Measurements from ENCODE around the gene VSTM4. TPM values are rescaled to one million over a fixed set of nuclear protein-coding genes. Genes with fewer than 3 reads are reported as not detected.

Gene VSTM4
- total and polyA plus RNA-seq, 2 of the 4 experiments (the other 2 are of a cell fraction), result 2.4 to 2.9 TPM

DNA sequence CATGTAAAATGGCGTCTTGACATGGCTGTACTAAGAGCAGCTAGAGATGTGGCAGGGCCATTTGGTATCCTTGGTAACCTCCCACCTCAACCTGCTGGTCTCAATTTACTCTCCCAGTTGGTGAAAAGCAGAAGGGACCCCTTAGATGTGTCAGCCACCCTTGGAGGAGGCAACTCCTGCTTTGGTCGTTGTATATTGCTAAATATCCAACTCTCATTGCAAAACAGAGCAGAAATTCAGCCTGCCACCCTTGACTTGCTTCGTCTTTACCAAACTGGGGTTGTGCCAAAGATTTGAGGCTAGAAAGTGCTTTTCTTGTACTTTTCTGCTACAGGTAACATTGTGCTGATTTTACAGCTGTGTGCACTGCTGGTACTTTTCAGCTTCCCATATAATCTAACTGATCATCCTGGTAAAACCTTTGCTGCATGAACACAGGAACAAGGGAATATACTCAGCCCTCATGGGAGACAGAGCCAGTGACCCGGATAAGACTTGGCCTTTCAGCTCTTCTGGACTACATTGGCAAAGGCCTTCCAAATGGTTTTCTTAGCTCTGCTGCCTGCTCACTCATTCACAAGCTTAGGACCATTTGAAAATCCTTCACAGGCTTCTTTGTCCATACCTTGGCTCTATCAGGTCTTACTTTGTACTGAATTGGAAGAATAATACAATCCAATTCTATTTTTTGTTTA is 2.2 kb upstream of the VSTM4 start (continued):
- TF ChIP-seq, protein P1, sequence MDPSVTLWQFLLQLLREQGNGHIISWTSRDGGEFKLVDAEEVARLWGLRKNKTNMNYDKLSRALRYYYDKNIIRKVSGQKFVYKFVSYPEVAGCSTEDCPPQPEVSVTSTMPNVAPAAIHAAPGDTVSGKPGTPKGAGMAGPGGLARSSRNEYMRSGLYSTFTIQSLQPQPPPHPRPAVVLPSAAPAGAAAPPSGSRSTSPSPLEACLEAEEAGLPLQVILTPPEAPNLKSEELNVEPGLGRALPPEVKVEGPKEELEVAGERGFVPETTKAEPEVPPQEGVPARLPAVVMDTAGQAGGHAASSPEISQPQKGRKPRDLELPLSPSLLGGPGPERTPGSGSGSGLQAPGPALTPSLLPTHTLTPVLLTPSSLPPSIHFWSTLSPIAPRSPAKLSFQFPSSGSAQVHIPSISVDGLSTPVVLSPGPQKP (IDR thresholded peaks at IDR 0.05; ENCODE audit: borderline replicate concordance, low read depth, low read length), result no peak

DNA sequence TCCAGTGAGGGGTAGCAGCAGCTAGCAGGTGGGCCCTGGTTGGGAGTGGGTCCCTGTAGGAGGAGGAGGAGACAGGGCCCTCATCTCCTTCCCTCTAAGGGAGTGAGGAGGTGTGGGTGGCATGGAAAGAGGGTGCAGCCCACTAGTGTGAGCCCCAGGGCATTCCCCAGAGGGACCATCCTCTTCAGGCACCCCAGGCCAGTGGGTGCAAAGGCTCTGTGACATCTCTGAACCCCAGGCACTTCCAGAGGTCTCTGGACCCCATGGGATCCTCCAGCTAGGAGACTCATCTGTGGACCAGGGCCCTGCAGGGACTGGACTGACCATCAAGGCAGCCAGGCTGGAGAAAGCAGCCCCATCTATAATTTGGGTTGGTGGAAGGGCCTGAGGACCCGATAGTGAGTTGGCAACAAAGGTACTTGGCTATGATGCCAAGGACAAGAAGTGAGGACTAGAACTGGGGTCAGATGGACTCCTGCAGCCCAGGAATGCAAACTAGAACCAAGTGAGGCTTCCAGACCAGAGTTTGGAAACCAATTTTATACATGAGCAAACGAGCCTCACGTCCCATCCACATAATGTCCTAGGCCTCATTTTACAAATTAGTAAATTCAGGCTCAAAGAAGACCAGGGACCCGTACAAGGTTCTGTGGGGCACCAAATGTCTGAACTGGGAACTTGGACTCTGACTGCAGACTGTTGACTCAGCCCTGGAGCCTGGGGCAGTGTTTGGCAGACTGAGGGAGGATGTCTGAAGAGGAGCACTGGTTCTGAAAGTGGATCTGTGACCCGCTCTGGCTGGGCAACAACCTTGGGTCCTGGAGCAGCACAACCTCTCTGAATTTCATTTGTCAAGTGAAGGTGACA is 1.4 kb upstream of the VSTM4 start:
- no peak overlapping the region for H2BK15ac ChIP-seq (ENCODE audit: low read depth, low read length)
- no peaks in the 10 kb centered on the region for H3K9me3 ChIP-seq (ENCODE audit: control insufficient read depth, insufficient read depth, low read length)
- no peak overlapping the region for H2BK20ac ChIP-seq (ENCODE audit: low read depth, low read length)
- no peak overlapping the region for H2AK9ac ChIP-seq (replicated peaks; ENCODE audit: low read depth, low read length, poor library complexity)
- in situ Hi-C loops (cut with MboI; ENCODE audit: low sequenced_read_pairs) (no loop called here), intact Hi-C loops (cut with micrococcal nuclease) (loop anchor here (10.0 kb wide), 1 partner anchor 178 kb away; the partner anchor contains the start of gene C10orf71), dilution Hi-C loops (cut with HindIII; ENCODE audit: low sequenced_read_pairs, unreplicated experiment) (no loop called here)
- peaks cover 4% of the 10 kb centered on the region; the same call in 1 of the 2 replicates for H3K9me1 ChIP-seq (ENCODE audit: insufficient read depth, low read length)
- peaks cover 6% of the 10 kb centered on the region; the same call in 1 of the 2 replicates for H4K20me1 ChIP-seq (ENCODE audit: insufficient read depth, low read length)
- no peak overlapping the region for H2BK5ac ChIP-seq (ENCODE audit: low read depth, low read length, poor library complexity, severe bottlenecking)
- H3K27ac ChIP-seq (ENCODE audit: insufficient read depth, low read length), result no peak overlapping the region
- no peak overlapping the region for H3K18ac ChIP-seq (ENCODE audit: low read depth, low read length)
- H3K79me1 ChIP-seq (ENCODE audit: low read depth in 1 of 2, low read length in 2 of 2), result peaks cover 0 to 30% of the 10 kb centered on the region in 2 experiments; a peak in 3 of 4 replicates
- DNase-seq (no peak), ATAC-seq (ENCODE audit: low read depth) (no peak)
- no peak overlapping the region for H4K8ac ChIP-seq (ENCODE audit: low read depth in 2 of 2, low read length in 2 of 2)
- no peak overlapping the region for H4K5ac ChIP-seq (ENCODE audit: low read depth, low read length)
- ChIA-PET POLR2A (ENCODE audit: unreplicated experiment) (no interaction called here), CTCF (no interaction called here)
- no peak overlapping the region for H3K23ac ChIP-seq (ENCODE audit: low read depth, low read length)
- no peak overlapping the region for H3K4ac ChIP-seq (ENCODE audit: low read depth, low read length)
- no peak overlapping the region for H2BK120ac ChIP-seq (ENCODE audit: low read depth, low read length)
- no peak overlapping the region for H3K4me2 ChIP-seq (ENCODE audit: low read depth, low read length)
- H4K91ac ChIP-seq (ENCODE audit: insufficient read depth, low read depth, low read length), result no peak overlapping the region
- 90% methylated on average over 2 of the region's 5 CpGs; no CpG with 5 or more reads in 1 of the 2 experiments for WGBS, 2 experiments (ENCODE audit: extremely low coverage in 2 of 2, insufficient read length in 1 of 2)
- no peak overlapping the region for H3K9ac ChIP-seq (ENCODE audit: low read depth, low read length)
- no TSS peak for BruUV-seq (replicated peaks)
- peak overlapping the region; percentile 17 for H2AFZ ChIP-seq (replicated peaks; ENCODE audit: low read length, poor library complexity)
- peaks cover 11% of the 10 kb centered on the region; the same call in 1 of the 2 replicates for H3K4me1 ChIP-seq (ENCODE audit: control insufficient read depth, insufficient read depth, low read length)
- H3K36me3 ChIP-seq (ENCODE audit: control insufficient read depth, insufficient read depth, low read length), result no peaks in the 10 kb centered on the region
- H2AK5ac ChIP-seq (ENCODE audit: low read depth, low read length), result 0 out of 2 replicates have a peak overlapping the region, but pooled peaks have one; percentile 43
- peaks cover 2% of the 10 kb centered on the region for H3K27me3 ChIP-seq (ENCODE audit: control insufficient read depth, insufficient read depth, low read length)
- no peak overlapping the region for H3K4me3 ChIP-seq (ENCODE audit: insufficient read depth, low read depth, low read length)
- no peak overlapping the region for H3K56ac ChIP-seq (ENCODE audit: extremely low read depth, insufficient read depth, low read length)
- no peak overlapping the region for H3K14ac ChIP-seq (replicated peaks; ENCODE audit: low read depth, low read length)
- TF ChIP-seq, protein P2, sequence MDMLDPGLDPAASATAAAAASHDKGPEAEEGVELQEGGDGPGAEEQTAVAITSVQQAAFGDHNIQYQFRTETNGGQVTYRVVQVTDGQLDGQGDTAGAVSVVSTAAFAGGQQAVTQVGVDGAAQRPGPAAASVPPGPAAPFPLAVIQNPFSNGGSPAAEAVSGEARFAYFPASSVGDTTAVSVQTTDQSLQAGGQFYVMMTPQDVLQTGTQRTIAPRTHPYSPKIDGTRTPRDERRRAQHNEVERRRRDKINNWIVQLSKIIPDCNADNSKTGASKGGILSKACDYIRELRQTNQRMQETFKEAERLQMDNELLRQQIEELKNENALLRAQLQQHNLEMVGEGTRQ (IDR thresholded peaks at IDR 0.05; ENCODE audit: low read depth, low read length), result no peak
- no peak for TF ChIP-seq RFX5 (IDR thresholded peaks at IDR 0.05; ENCODE audit: low read depth, low read length)
- no peak for TF ChIP-seq RCOR1 (IDR thresholded peaks at IDR 0.05; ENCODE audit: insufficient replicate concordance, low read length)
- no peak for TF ChIP-seq SMC3 (IDR thresholded peaks at IDR 0.05; ENCODE audit: low read depth, low read length)
- TF ChIP-seq NFE2L2 (IDR thresholded peaks at IDR 0.05; ENCODE audit: low read depth, low read length), result no peak
- no peak for TF ChIP-seq MAZ (IDR thresholded peaks at IDR 0.05; ENCODE audit: borderline replicate concordance, low read depth, low read length)
- TF ChIP-seq MXI1 (IDR thresholded peaks at IDR 0.05; ENCODE audit: borderline replicate concordance, low read depth, low read length), result no peak
- TF ChIP-seq, protein P1 (IDR thresholded peaks at IDR 0.05; ENCODE audit: borderline replicate concordance, low read depth, low read length), result no peak
